HepG2 (cell line): ENCODE measurements around the gene KLHL36. TPM values are rescaled to one million over a fixed set of nuclear protein-coding genes. Genes with fewer than 3 reads are reported as not detected.

Experiments
- ARNT ChIP-seq: fragments of 450-650 bp; IDR thresholded peaks from 2 replicates; pipeline ENCODE4 v1.6.1; 2017
- ATF7 ChIP-seq, 2 experiments: fragments of 450-650 bp in 1 of 2; sonication (generic) in 1 of 2; formaldehyde crosslinking in 1 of 2; IDR thresholded peaks; 2 replicates each; pipeline versions ENCODE4 v1.4.0 to v1.6.1; 2016 to 2020; ENCODE audit warnings: antibody characterized with exemption in 1 of 2, mild to moderate bottlenecking in 1 of 2, missing genetic modification reagents in 1 of 2
- CHD2 ChIP-seq: IDR thresholded peaks from 2 replicates; pipeline ENCODE4 v1.6.1; 2011; ENCODE audit warnings: low read depth, low read length, improper control_type of control experiment
- FOXO1 ChIP-seq: sonication (generic); formaldehyde crosslinking; IDR thresholded peaks from 2 replicates; pipeline ENCODE4 v1.4.0; 2020; ENCODE audit warnings: missing genetic modification reagents
- HNRNPH1 ChIP-seq: fragments of 200-400 bp; formaldehyde crosslinking; optimal IDR thresholded peaks from 2 replicates; pipeline ENCODE3; 2017; ENCODE audit warnings: mild to moderate bottlenecking, low read depth, low read length
- MAFK ChIP-seq, 2 experiments: IDR thresholded peaks in 1 of 2; conservative IDR thresholded peaks in 1 of 2; 2 replicates each; pipeline ENCODE4 v1.6.1; 2011; ENCODE audit warnings: improper control_type of control experiment in 2 of 2, low read length in 2 of 2
- MNT ChIP-seq: fragments of 450-650 bp; IDR thresholded peaks from 2 replicates; pipeline ENCODE4 v1.6.1; 2016
- PHB2 ChIP-seq: fragments of 450-650 bp; IDR thresholded peaks from 2 replicates; pipeline ENCODE4 v1.6.1; 2018; ENCODE audit not compliant: partially characterized antibody
- PRMT3 ChIP-seq: sonication (generic); formaldehyde crosslinking; IDR thresholded peaks from 2 replicates; pipeline ENCODE4 v1.8.1; 2022; ENCODE audit warnings: low read depth, mild to moderate bottlenecking, moderate library complexity, missing genetic modification reagents, borderline replicate concordance
- TEAD2 ChIP-seq: sonication (generic); formaldehyde crosslinking; IDR thresholded peaks from 2 replicates; pipeline ENCODE4 v1.9.0; 2021; ENCODE audit warnings: missing genetic modification reagents
- TMF1 ChIP-seq: sonication (generic); formaldehyde crosslinking; IDR thresholded peaks from 2 replicates; pipeline ENCODE4 v1.8.1; 2022; ENCODE audit warnings: low read depth, missing genetic modification reagents
- YEATS2 ChIP-seq: sonication (generic); formaldehyde crosslinking; IDR thresholded peaks from 2 replicates; pipeline ENCODE4 v1.4.0; 2020; ENCODE audit warnings: missing genetic modification reagents, borderline replicate concordance
- YEATS4 ChIP-seq: sonication (generic); formaldehyde crosslinking; IDR thresholded peaks from 2 replicates; pipeline ENCODE4 v1.4.0; 2020; ENCODE audit warnings: missing genetic modification reagents, borderline replicate concordance
- ZNF138 ChIP-seq: sonication (generic); formaldehyde crosslinking; IDR thresholded peaks from 2 replicates; pipeline ENCODE4 v1.5.0; 2020; ENCODE audit warnings: mild to moderate bottlenecking, low read depth, missing genetic modification reagents
- ZNF205 ChIP-seq: IDR thresholded peaks from 2 replicates; pipeline ENCODE4 v1.6.1; 2018; ENCODE audit warnings: missing biosample characterization, missing genetic modification reagents
- ZNF549 ChIP-seq: sonication (generic); formaldehyde crosslinking; IDR thresholded peaks from 2 replicates; pipeline ENCODE4 v1.5.0; 2020; ENCODE audit warnings: missing genetic modification reagents
- ZNF709 ChIP-seq: sonication (generic); formaldehyde crosslinking; IDR thresholded peaks from 2 replicates; pipeline ENCODE4 v1.5.0; 2020; ENCODE audit warnings: mild to moderate bottlenecking, missing genetic modification reagents
- ZNF75D ChIP-seq: sonication (generic); formaldehyde crosslinking; IDR thresholded peaks from 2 replicates; pipeline ENCODE4 v1.8.1; 2023; ENCODE audit warnings: missing genetic modification reagents, mild to moderate bottlenecking, borderline replicate concordance
- ZNF83 ChIP-seq: sonication (generic); formaldehyde crosslinking; IDR thresholded peaks from 2 replicates; pipeline ENCODE4 v1.4.0; 2020; ENCODE audit warnings: missing genetic modification reagents, mild to moderate bottlenecking, borderline replicate concordance
- ZXDC ChIP-seq: sonication (generic); formaldehyde crosslinking; IDR thresholded peaks from 2 replicates; pipeline ENCODE4 v1.5.0; 2020; ENCODE audit warnings: mild to moderate bottlenecking, missing genetic modification reagents
- polyA plus RNA-seq, 8 experiments: library from polyadenylated mRNA; depleted of rRNA in 3 of 8; stranded (reverse) in 7 of 8; unstranded in 1 of 8; fragments of >200 nt; fragmentation: Illumina TruSeq in 4 of 8; extraction: Trizol in 4 of 8; gene quantifications; 2 replicates each; pipeline versions ENCODE4 v1.2.1 to v1.2.3, GENCODE V29; 2011 to 2016; ENCODE audit warnings: low read depth in 4 of 8, missing spikeins in 1 of 8, mixed read lengths in 1 of 8; ENCODE audit not compliant: insufficient read depth in 1 of 8
- total RNA-seq, 5 experiments: library from RNA; depleted of rRNA; stranded (reverse); fragments of >200 nt; fragmentation: Illumina TruSeq; extraction: Trizol; gene quantifications; 2 replicates each; pipeline ENCODE4 v1.2.3, GENCODE V29; 2016; ENCODE audit warnings: low read depth in 1 of 5
- TF ChIP-seq, protein P1 (sequence below): sonication (generic); formaldehyde crosslinking; IDR thresholded peaks from 2 replicates; pipeline ENCODE4 v1.5.1; 2020; ENCODE audit warnings: missing genetic modification reagents, mild to moderate bottlenecking, borderline replicate concordance
- TF ChIP-seq, protein P2 (sequence below): sonication (generic); formaldehyde crosslinking; IDR thresholded peaks from 2 replicates; pipeline ENCODE4 v1.5.1; 2020; ENCODE audit warnings: missing genetic modification reagents, mild to moderate bottlenecking, borderline replicate concordance
- TF ChIP-seq, protein P3 (sequence below): IDR thresholded peaks from 2 replicates; pipeline ENCODE4 v1.6.1; 2016; ENCODE audit warnings: missing genetic modification reagents, missing compliant biosample characterization

The KLHL36 gene
- total and polyA plus RNA-seq, 2 of the 13 experiments (the other 11 are each of a cell fraction or from before 2014, with no cell fraction given), result 24.3 to 26.0 TPM

GRCh38 chr16:84699712-84700445, 51.6 kb downstream of the KLHL36 start, which contains the start of gene USP10 (continued):
- no peak for TF ChIP-seq ATF7 (IDR thresholded peaks at IDR 0.05)
- TF ChIP-seq ATF7 (CRISPR knock-in tag; IDR thresholded peaks at IDR 0.05), result no peak
- no peak for TF ChIP-seq ZNF709
- TF ChIP-seq FOXO1 (CRISPR knock-in tag), result 0 out of 2 replicates have a peak, but pooled peaks have one; percentile 2
- TF ChIP-seq HNRNPH1, result no peak
- no peak for TF ChIP-seq MNT
- no peak for TF ChIP-seq ZNF75D (CRISPR knock-in tag)
- peak; percentile 70; the same call in 1 of the 2 replicates for TF ChIP-seq ZNF205 (CRISPR knock-in tag)
- TF ChIP-seq PRMT3 (CRISPR knock-in tag), result no peak
- no peak for TF ChIP-seq PHB2
- TF ChIP-seq ZNF83 (CRISPR knock-in tag), result no peak
- TF ChIP-seq, protein P1, sequence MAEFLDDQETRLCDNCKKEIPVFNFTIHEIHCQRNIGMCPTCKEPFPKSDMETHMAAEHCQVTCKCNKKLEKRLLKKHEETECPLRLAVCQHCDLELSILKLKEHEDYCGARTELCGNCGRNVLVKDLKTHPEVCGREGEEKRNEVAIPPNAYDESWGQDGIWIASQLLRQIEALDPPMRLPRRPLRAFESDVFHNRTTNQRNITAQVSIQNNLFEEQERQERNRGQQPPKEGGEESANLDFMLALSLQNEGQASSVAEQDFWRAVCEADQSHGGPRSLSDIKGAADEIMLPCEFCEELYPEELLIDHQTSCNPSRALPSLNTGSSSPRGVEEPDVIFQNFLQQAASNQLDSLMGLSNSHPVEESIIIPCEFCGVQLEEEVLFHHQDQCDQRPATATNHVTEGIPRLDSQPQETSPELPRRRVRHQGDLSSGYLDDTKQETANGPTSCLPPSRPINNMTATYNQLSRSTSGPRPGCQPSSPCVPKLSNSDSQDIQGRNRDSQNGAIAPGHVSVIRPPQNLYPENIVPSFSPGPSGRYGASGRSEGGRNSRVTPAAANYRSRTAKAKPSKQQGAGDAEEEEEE, result no peak
- TF ChIP-seq, protein P2, sequence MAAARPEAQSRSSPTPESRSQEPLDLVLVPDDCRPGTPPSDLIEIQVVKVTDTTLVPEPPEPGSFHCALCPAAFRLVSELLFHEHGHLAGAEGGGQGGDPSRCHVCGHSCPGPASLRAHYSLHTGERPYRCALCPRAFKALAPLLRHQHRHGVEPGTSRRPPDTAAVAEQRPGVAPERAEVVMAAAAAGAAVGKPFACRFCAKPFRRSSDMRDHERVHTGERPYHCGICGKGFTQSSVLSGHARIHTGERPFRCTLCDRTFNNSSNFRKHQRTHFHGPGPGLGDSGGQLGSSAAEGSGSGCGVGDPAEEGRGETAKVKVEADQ (CRISPR knock-in tag), result no peak; the same call in 1 of the 2 replicates
- TF ChIP-seq ZXDC (CRISPR knock-in tag), result no peak
- peak; percentile 77 for TF ChIP-seq TMF1 (CRISPR knock-in tag)
- TF ChIP-seq, protein P3, sequence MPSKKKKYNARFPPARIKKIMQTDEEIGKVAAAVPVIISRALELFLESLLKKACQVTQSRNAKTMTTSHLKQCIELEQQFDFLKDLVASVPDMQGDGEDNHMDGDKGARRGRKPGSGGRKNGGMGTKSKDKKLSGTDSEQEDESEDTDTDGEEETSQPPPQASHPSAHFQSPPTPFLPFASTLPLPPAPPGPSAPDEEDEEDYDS (CRISPR knock-in tag), result peak; percentile 63
- no peak for TF ChIP-seq MAFK (conservative IDR thresholded peaks at IDR 0.05 in 1 of 2, IDR thresholded peaks at IDR 0.05 in 1 of 2; ENCODE audit: low read length in 2 of 2)
- peak; percentile 83; the same call in 1 of the 2 replicates for TF ChIP-seq YEATS2 (CRISPR knock-in tag)
- no peak for TF ChIP-seq ZNF549 (CRISPR knock-in tag)
- no peak for TF ChIP-seq CHD2
- peak; percentile 69 for TF ChIP-seq ZNF138 (CRISPR knock-in tag)
- peak; percentile 98 for TF ChIP-seq YEATS4 (CRISPR knock-in tag)
- TF ChIP-seq ARNT, result no peak
- TF ChIP-seq TEAD2 (CRISPR knock-in tag), result no peak
